Measurements from ENCODE around the gene MRPL53. TPM values are rescaled to one million over a fixed set of nuclear protein-coding genes. Genes with fewer than 3 reads are reported as not detected.

Gene MRPL53
- total and polyA plus RNA-seq, 2 of the 13 experiments (the other 11 are each of a cell fraction or from before 2014, with no cell fraction given), result 34.3 to 51.9 TPM

DNA sequence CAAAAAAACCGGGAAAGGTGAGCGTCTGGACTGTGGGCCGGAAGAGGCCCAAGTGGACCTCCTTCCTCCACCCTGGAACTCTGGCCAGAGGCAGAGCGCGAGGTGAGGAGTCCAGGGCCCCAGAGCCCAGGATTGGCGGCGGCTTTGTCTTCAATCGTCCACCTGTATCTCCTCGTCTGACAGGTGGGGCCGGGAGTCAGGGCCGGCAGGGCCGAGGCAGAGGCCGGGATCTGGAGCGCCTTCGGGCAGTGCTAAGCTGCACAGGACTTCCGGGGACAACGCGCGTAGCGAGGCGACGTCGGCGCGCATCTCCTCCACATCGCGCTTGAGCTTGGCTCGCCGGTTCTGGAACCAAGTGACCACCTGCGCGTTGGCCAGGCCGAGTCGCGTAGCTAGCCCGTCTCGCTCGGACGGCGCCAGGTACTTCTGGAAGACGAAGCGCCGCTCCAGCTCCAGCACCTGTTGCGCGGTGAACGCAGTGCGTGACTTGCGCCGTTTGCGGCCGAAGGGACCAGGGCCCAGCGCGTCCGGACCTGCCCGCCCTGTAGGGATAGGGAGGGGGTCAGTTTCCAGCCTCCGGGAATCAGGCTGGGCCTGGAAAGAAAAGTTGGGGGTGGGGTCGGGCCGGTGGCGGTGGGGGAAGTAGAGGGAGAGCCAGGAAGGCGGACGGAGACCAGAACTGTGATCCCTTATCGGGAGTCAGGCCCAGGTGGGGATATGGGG is 25.5 kb upstream of the MRPL53 start (continued):
- TF ChIP-seq, protein P1, sequence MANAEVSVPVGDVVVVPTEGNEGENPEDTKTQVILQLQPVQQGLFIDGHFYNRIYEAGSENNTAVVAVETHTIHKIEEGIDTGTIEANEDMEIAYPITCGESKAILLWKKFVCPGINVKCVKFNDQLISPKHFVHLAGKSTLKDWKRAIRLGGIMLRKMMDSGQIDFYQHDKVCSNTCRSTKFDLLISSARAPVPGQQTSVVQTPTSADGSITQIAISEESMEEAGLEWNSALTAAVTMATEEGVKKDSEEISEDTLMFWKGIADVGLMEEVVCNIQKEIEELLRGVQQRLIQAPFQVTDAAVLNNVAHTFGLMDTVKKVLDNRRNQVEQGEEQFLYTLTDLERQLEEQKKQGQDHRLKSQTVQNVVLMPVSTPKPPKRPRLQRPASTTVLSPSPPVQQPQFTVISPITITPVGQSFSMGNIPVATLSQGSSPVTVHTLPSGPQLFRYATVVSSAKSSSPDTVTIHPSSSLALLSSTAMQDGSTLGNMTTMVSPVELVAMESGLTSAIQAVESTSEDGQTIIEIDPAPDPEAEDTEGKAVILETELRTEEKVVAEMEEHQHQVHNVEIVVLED (CRISPR knock-in tag; IDR thresholded peaks at IDR 0.05; ENCODE audit: borderline replicate concordance), result peak; percentile 34; the same call in 1 of the 2 replicates
- TF ChIP-seq ZNF124 (CRISPR knock-in tag; IDR thresholded peaks at IDR 0.05) (no peak), ZNF550 (CRISPR knock-in tag; IDR thresholded peaks at IDR 0.05; ENCODE audit: borderline replicate concordance) (no peak), SALL1 (CRISPR knock-in tag; IDR thresholded peaks at IDR 0.05) (peak; percentile 24; the same call in 1 of the 2 replicates), NR1H2 (CRISPR knock-in tag; IDR thresholded peaks at IDR 0.05; ENCODE audit: borderline replicate concordance, low read depth) (no peak), POLR2A (IDR thresholded peaks at IDR 0.05; ENCODE audit: insufficient read depth in 1 of 2, low read depth in 2 of 2, low read length in 2 of 2) (0 out of 4 replicates have a peak, but pooled peaks of 1 of the 2 experiments have one; percentile 4), MBNL3 (CRISPR knock-in tag; conservative IDR thresholded peaks at IDR 0.05) (no peak), ZNF382 (CRISPR knock-in tag; IDR thresholded peaks at IDR 0.05; ENCODE audit: borderline replicate concordance) (no peak), ZNF740 (CRISPR knock-in tag; IDR thresholded peaks at IDR 0.05) (no peak), ZNF225 (CRISPR knock-in tag; IDR thresholded peaks at IDR 0.05) (no peak), MEIS1 (CRISPR knock-in tag; IDR thresholded peaks at IDR 0.05; ENCODE audit: borderline replicate concordance) (no peak), NFIC (IDR thresholded peaks at IDR 0.05; ENCODE audit: low read length) (no peak), ZNF230 (CRISPR knock-in tag; IDR thresholded peaks at IDR 0.05) (no peak), TMF1 (CRISPR knock-in tag; IDR thresholded peaks at IDR 0.05; ENCODE audit: low read depth) (no peak), ZEB1 (IDR thresholded peaks at IDR 0.05; ENCODE audit: insufficient replicate concordance, low read depth) (no peak), NR2C2 (CRISPR knock-in tag; IDR thresholded peaks at IDR 0.05; ENCODE audit: borderline replicate concordance) (no peak; the same call in 1 of the 2 replicates), HNRNPUL1 (IDR thresholded peaks at IDR 0.05; ENCODE audit: low read depth, low read length) (no peak), TOPORS (CRISPR knock-in tag; IDR thresholded peaks at IDR 0.05) (0 out of 2 replicates have a peak, but pooled peaks have one; percentile 48), SAFB2 (CRISPR knock-in tag; IDR thresholded peaks at IDR 0.05; ENCODE audit: borderline replicate concordance, low read depth) (no peak), TBX3 (IDR thresholded peaks at IDR 0.05; ENCODE audit: borderline replicate concordance) (no peak), YEATS4 (CRISPR knock-in tag; IDR thresholded peaks at IDR 0.05; ENCODE audit: borderline replicate concordance) (no peak; the same call in 1 of the 2 replicates)
- TF ChIP-seq, protein P2, sequence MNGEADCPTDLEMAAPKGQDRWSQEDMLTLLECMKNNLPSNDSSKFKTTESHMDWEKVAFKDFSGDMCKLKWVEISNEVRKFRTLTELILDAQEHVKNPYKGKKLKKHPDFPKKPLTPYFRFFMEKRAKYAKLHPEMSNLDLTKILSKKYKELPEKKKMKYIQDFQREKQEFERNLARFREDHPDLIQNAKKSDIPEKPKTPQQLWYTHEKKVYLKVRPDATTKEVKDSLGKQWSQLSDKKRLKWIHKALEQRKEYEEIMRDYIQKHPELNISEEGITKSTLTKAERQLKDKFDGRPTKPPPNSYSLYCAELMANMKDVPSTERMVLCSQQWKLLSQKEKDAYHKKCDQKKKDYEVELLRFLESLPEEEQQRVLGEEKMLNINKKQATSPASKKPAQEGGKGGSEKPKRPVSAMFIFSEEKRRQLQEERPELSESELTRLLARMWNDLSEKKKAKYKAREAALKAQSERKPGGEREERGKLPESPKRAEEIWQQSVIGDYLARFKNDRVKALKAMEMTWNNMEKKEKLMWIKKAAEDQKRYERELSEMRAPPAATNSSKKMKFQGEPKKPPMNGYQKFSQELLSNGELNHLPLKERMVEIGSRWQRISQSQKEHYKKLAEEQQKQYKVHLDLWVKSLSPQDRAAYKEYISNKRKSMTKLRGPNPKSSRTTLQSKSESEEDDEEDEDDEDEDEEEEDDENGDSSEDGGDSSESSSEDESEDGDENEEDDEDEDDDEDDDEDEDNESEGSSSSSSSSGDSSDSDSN (CRISPR knock-in tag; IDR thresholded peaks at IDR 0.05), result peak; percentile 70
- TF ChIP-seq, protein P3, sequence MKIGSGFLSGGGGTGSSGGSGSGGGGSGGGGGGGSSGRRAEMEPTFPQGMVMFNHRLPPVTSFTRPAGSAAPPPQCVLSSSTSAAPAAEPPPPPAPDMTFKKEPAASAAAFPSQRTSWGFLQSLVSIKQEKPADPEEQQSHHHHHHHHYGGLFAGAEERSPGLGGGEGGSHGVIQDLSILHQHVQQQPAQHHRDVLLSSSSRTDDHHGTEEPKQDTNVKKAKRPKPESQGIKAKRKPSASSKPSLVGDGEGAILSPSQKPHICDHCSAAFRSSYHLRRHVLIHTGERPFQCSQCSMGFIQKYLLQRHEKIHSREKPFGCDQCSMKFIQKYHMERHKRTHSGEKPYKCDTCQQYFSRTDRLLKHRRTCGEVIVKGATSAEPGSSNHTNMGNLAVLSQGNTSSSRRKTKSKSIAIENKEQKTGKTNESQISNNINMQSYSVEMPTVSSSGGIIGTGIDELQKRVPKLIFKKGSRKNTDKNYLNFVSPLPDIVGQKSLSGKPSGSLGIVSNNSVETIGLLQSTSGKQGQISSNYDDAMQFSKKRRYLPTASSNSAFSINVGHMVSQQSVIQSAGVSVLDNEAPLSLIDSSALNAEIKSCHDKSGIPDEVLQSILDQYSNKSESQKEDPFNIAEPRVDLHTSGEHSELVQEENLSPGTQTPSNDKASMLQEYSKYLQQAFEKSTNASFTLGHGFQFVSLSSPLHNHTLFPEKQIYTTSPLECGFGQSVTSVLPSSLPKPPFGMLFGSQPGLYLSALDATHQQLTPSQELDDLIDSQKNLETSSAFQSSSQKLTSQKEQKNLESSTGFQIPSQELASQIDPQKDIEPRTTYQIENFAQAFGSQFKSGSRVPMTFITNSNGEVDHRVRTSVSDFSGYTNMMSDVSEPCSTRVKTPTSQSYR (CRISPR knock-in tag; IDR thresholded peaks at IDR 0.05; ENCODE audit: borderline replicate concordance), result no peak

All from HepG2 (cell line).